GM21576 (cell line): Measurements from ENCODE around the gene NR4A1.
"Not testable (repeated sequence)": the region's sequence is repeated elsewhere in the genome, so short reads cannot be mapped to it uniquely, and the experiment has no call there.

Source experiments
- ATAC-seq: cut with Tn5 transposase; IDR thresholded peaks from one replicate; pipeline ENCODE4 v1.9.1; 2021; ENCODE audit warnings: mild to moderate bottlenecking, moderate library complexity; ENCODE audit not compliant: unreplicated experiment

Gene NR4A1

GRCh38 chr12:52091061-52091460 is 39.8 kb downstream of the NR4A1 start:
- no peak for ATAC-seq

GRCh38 chr12:52091869-52092268 is 40.6 kb downstream of the NR4A1 start:
- no peak for ATAC-seq

- no peak for ATAC-seq
Observed at GRCh38 chr12:52093346-52093745, 42.1 kb downstream of the NR4A1 start.

- no peak for ATAC-seq
Observed at GRCh38 chr12:52096332-52097044, 45.2 kb downstream of the NR4A1 start.

GRCh38 chr12:52097045-52097666 is 45.9 kb downstream of the NR4A1 start:
- ATAC-seq: no peak

- not testable (repeated sequence) for ATAC-seq
Observed at GRCh38 chr12:52104431-52105089, 53.3 kb downstream of the NR4A1 start.
